COLO668 (cell line): ENCODE data around the gene NAA35.
A peak's percentile ranks its signal among the peaks of the same experiment; 100 is the strongest.
"Not testable (repeated sequence)": the region's sequence is repeated elsewhere in the genome, so short reads cannot be mapped to it uniquely, and the experiment has no call there.

Experiments used
- DNase-seq: peaks from one replicate; lab custom pipeline; 2025; ENCODE audit not compliant: unreplicated experiment; lab: John Stamatoyannopoulos, UW

The NAA35 gene

GRCh38 chr9:85940832-85941621 lies at the start of gene NAA35:
NAA35 (plus strand) TSS chr9:85941146; CDS start chr9:85942160, 1,014 bp downstream.
- DNase-seq: peak; percentile 98

GRCh38 chr9:85892401-85892800 lies 48.5 kb upstream of the NAA35 start:
- DNase-seq: no peak

GRCh38 chr9:85895685-85896084 lies 45.3 kb upstream of the NAA35 start:
- no peak for DNase-seq

GRCh38 chr9:85897848-85898247 lies 43.1 kb upstream of the NAA35 start:
- no peak for DNase-seq

GRCh38 chr9:85898332-85898731 lies 42.6 kb upstream of the NAA35 start:
- no peak for DNase-seq

GRCh38 chr9:85899388-85899787 lies 41.6 kb upstream of the NAA35 start:
- DNase-seq: no peak

GRCh38 chr9:85900504-85901201 lies 40.3 kb upstream of the NAA35 start:
- peak; percentile 38 for DNase-seq

GRCh38 chr9:85904975-85905374 lies 36.0 kb upstream of the NAA35 start:
- no peak for DNase-seq

GRCh38 chr9:85905957-85906356 lies 35.0 kb upstream of the NAA35 start:
- no peak for DNase-seq

GRCh38 chr9:85909390-85909789 lies 31.6 kb upstream of the NAA35 start:
- DNase-seq: no peak

- DNase-seq: no peak
These were observed 26.8 kb upstream of the NAA35 start for GRCh38 chr9:85914108-85914507.

GRCh38 chr9:85917756-85918155 lies 23.2 kb upstream of the NAA35 start:
- no peak for DNase-seq

- no peak for DNase-seq
These were observed 15.5 kb upstream of the NAA35 start for GRCh38 chr9:85925493-85925892.

GRCh38 chr9:85927076-85927475 lies 13.9 kb upstream of the NAA35 start:
- DNase-seq: no peak

GRCh38 chr9:85931495-85931894 lies 9.5 kb upstream of the NAA35 start:
- DNase-seq: no peak

- not testable (repeated sequence) for DNase-seq
These were observed 5.0 kb upstream of the NAA35 start for GRCh38 chr9:85935950-85936349.

- no peak for DNase-seq
These were observed 593 bp upstream of the NAA35 start for GRCh38 chr9:85940275-85940831.

GRCh38 chr9:85941622-85941940 lies 635 bp downstream of the NAA35 start:
- no peak for DNase-seq

GRCh38 chr9:85941966-85942912 lies 1.3 kb downstream of the NAA35 start:
- peak; percentile 6 for DNase-seq

- DNase-seq: peak; percentile 41
These were observed 2.2 kb downstream of the NAA35 start for GRCh38 chr9:85942913-85943709.
